Measurements from ENCODE around the gene CES5A.
"Not testable (repeated sequence)": the region's sequence is repeated elsewhere in the genome, so short reads cannot be mapped to it uniquely, and the experiment has no call there.

The CES5A gene

GRCh38 chr16:55875273-55875672, at the start of gene CES5A:
Gene CES5A, minus strand, starts transcription at chr16:55875373. Its CDS starts 152 bp downstream, at chr16:55875221.
- no peak for DNase-seq (ENCODE audit: low read depth in 2 of 2)

- no peak for DNase-seq (ENCODE audit: low read depth in 2 of 2)
These were observed 47.5 kb upstream of the CES5A start for GRCh38 chr16:55922662-55923061.

GRCh38 chr16:55917373-55918160, 42.4 kb upstream of the CES5A start:
- DNase-seq (ENCODE audit: low read depth in 2 of 2), result no peak

GRCh38 chr16:55915096-55915827, 40.1 kb upstream of the CES5A start:
- no peak for DNase-seq (ENCODE audit: low read depth in 2 of 2)

- no peak for DNase-seq (ENCODE audit: low read depth in 2 of 2)
These were observed 39.2 kb upstream of the CES5A start for GRCh38 chr16:55914383-55914782.

- no peak for DNase-seq (ENCODE audit: low read depth in 2 of 2)
These were observed 38.5 kb upstream of the CES5A start for GRCh38 chr16:55913716-55914115.

- DNase-seq (ENCODE audit: low read depth in 2 of 2), result not testable (repeated sequence)
These were observed 37.9 kb upstream of the CES5A start for GRCh38 chr16:55913121-55913520.

GRCh38 chr16:55912022-55912421, 36.8 kb upstream of the CES5A start:
- DNase-seq (ENCODE audit: low read depth in 2 of 2), result no peak

- DNase-seq (ENCODE audit: low read depth in 2 of 2), result no peak
These were observed 36.4 kb upstream of the CES5A start for GRCh38 chr16:55911616-55912015.

- no peak for DNase-seq (ENCODE audit: low read depth in 2 of 2)
These were observed 34.7 kb upstream of the CES5A start for GRCh38 chr16:55909876-55910275.

- DNase-seq (ENCODE audit: low read depth in 2 of 2), result no peak
These were observed 33.5 kb upstream of the CES5A start for GRCh38 chr16:55908641-55909040.

- no peak for DNase-seq (ENCODE audit: low read depth in 2 of 2)
These were observed 32.5 kb upstream of the CES5A start for GRCh38 chr16:55907661-55908060.

GRCh38 chr16:55906123-55906522, 30.9 kb upstream of the CES5A start:
- DNase-seq (ENCODE audit: low read depth in 2 of 2), result no peak

GRCh38 chr16:55905651-55906050, 30.5 kb upstream of the CES5A start:
- no peak for DNase-seq (ENCODE audit: low read depth in 2 of 2)

GRCh38 chr16:55901566-55902217, 26.5 kb upstream of the CES5A start:
- DNase-seq (ENCODE audit: low read depth in 2 of 2), result no peak

GRCh38 chr16:55900616-55901393, 25.6 kb upstream of the CES5A start:
- no peak for DNase-seq (ENCODE audit: low read depth in 2 of 2)

GRCh38 chr16:55899857-55900256, 24.7 kb upstream of the CES5A start:
- DNase-seq (ENCODE audit: low read depth in 2 of 2), result no peak

GRCh38 chr16:55898592-55898991, 23.4 kb upstream of the CES5A start:
- no peak for DNase-seq (ENCODE audit: low read depth in 2 of 2)

- no peak for DNase-seq (ENCODE audit: low read depth in 2 of 2)
These were observed 17.6 kb upstream of the CES5A start for GRCh38 chr16:55892821-55893220.

GRCh38 chr16:55889518-55889917, 14.3 kb upstream of the CES5A start:
- no peak for DNase-seq (ENCODE audit: low read depth in 2 of 2)

GRCh38 chr16:55888546-55888945, 13.4 kb upstream of the CES5A start:
- DNase-seq (ENCODE audit: low read depth in 2 of 2), result no peak

- no peak for DNase-seq (ENCODE audit: low read depth in 2 of 2)
These were observed 1.7 kb upstream of the CES5A start for GRCh38 chr16:55876854-55877253.
